WTC11 (cell line): ENCODE measurements around the gene SMURF1. TPM values are rescaled to one million over a fixed set of nuclear protein-coding genes. Genes with fewer than 3 reads are reported as not detected.

Source experiments
- ATAC-seq: fragments of 200-7000 bp; cut with Tn5 transposase; 2 replicates; pipeline ENCODE4 v1.10.0; 2021; ENCODE audit warnings: mild to moderate bottlenecking, moderate library complexity
- CTCF ChIA-PET: fragments of 300-600 bp; sonication (Branson Sonifier 250); formaldehyde crosslinking; loops from one replicate; lab custom pipeline; 2021; ENCODE audit warnings: antibody characterized with exemption; lab: Charles Lee
- POLR2A ChIA-PET: fragments of 350-600 bp; sonication (Branson Sonifier 250); formaldehyde crosslinking; loops from one replicate; lab custom pipeline; 2021; ENCODE audit warnings: antibody characterized with exemption; lab: Charles Lee
- DNase-seq: peaks from one replicate; pipeline ENCODE4 v3.0.0; 2021; ENCODE audit warnings: low spot score
- H3K27ac Mint-ChIP-seq: 2 replicates; pipeline ENCODE4 v1.8.0; 2021; ENCODE audit warnings: mixed read lengths
- H3K27me3 Mint-ChIP-seq: 2 replicates; pipeline ENCODE4 v1.8.0; 2021; ENCODE audit warnings: low read depth, mild to moderate bottlenecking, moderate library complexity, mixed read lengths
- H3K36me3 Mint-ChIP-seq: 2 replicates; pipeline ENCODE4 v1.8.0; 2021; ENCODE audit warnings: mixed read lengths
- H3K4me1 Mint-ChIP-seq: 2 replicates; pipeline ENCODE4 v1.8.0; 2022; ENCODE audit warnings: mixed read lengths
- H3K4me3 Mint-ChIP-seq: 2 replicates; pipeline ENCODE4 v1.8.0; 2021; ENCODE audit warnings: mild to moderate bottlenecking, moderate library complexity, mixed read lengths
- H3K9me3 Mint-ChIP-seq: 2 replicates; pipeline ENCODE4 v1.8.0; 2021; ENCODE audit warnings: mixed read lengths
- CREB1 ChIP-seq: sonication (generic); formaldehyde crosslinking; IDR thresholded peaks from 2 replicates; pipeline ENCODE4 v1.8.0; 2023; ENCODE audit warnings: mild to moderate bottlenecking, missing genetic modification reagents
- GTF2I ChIP-seq: fragments of 250-450 bp; sonication (Bioruptor Pico); conservative IDR thresholded peaks from 2 replicates; pipeline ENCODE4 v1.4.0; 2021; ENCODE audit warnings: mild to moderate bottlenecking
- SOX15 ChIP-seq: fragments of 250-450 bp; sonication (Bioruptor Pico); IDR thresholded peaks from 2 replicates; pipeline ENCODE4 v1.9.0; 2021; ENCODE audit warnings: mild to moderate bottlenecking
- SP1 ChIP-seq: sonication (generic); formaldehyde crosslinking; conservative IDR thresholded peaks from 2 replicates; pipeline ENCODE4 v1.8.1; 2022; ENCODE audit warnings: missing genetic modification reagents
- ZMAT4 ChIP-seq: fragments of 250-450 bp; sonication (Bioruptor Pico); IDR thresholded peaks from 2 replicates; pipeline ENCODE4 v1.9.0; 2021; ENCODE audit warnings: mild to moderate bottlenecking
- total RNA-seq: library from RNA; stranded (reverse); gene quantifications from 3 replicates; pipeline ENCODE4 v1.2.3, GENCODE V29; 2021
- TF ChIP-seq, protein P1 (sequence below): sonication (generic); formaldehyde crosslinking; IDR thresholded peaks from 2 replicates; pipeline ENCODE4 v1.8.0; 2023; ENCODE audit warnings: missing genetic modification reagents
- TF ChIP-seq, protein P2 (sequence below): sonication (generic); formaldehyde crosslinking; IDR thresholded peaks from 2 replicates; pipeline ENCODE4 v1.8.0; 2022; ENCODE audit warnings: missing genetic modification reagents
- TF ChIP-seq, protein P3 (sequence below): sonication (generic); formaldehyde crosslinking; IDR thresholded peaks from 2 replicates; pipeline ENCODE4 v1.8.0; 2022; ENCODE audit warnings: mild to moderate bottlenecking, missing genetic modification reagents
- TF ChIP-seq, protein P4 (sequence below): sonication (generic); formaldehyde crosslinking; IDR thresholded peaks from 2 replicates; pipeline ENCODE4 v1.8.0; 2023; ENCODE audit warnings: missing genetic modification reagents, mild to moderate bottlenecking, borderline replicate concordance

Gene SMURF1
- total RNA-seq, 1 experiment from 2014 or later: 23.2 TPM

- no peak for DNase-seq
- no peak overlapping the region for H3K27ac Mint-ChIP-seq
- no peaks in the 10 kb centered on the region for H3K4me1 Mint-ChIP-seq
- no peaks in the 10 kb centered on the region for H3K27me3 Mint-ChIP-seq
- ChIA-PET CTCF (interaction anchor here (1.9 kb wide), 1 partner anchor 24 kb away, joined by 5 read pairs; no protein-coding TSS in a partner anchor), POLR2A (no interaction called here)
- H3K36me3 Mint-ChIP-seq: peaks cover 69% of the 10 kb centered on the region
- no peak overlapping the region for H3K4me3 Mint-ChIP-seq
- H3K9me3 Mint-ChIP-seq: no peaks in the 10 kb centered on the region
- ATAC-seq: no peak
- TF ChIP-seq, protein P1, sequence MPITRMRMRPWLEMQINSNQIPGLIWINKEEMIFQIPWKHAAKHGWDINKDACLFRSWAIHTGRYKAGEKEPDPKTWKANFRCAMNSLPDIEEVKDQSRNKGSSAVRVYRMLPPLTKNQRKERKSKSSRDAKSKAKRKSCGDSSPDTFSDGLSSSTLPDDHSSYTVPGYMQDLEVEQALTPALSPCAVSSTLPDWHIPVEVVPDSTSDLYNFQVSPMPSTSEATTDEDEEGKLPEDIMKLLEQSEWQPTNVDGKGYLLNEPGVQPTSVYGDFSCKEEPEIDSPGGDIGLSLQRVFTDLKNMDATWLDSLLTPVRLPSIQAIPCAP (CRISPR knock-in tag): no peak
- TF ChIP-seq, protein P2, sequence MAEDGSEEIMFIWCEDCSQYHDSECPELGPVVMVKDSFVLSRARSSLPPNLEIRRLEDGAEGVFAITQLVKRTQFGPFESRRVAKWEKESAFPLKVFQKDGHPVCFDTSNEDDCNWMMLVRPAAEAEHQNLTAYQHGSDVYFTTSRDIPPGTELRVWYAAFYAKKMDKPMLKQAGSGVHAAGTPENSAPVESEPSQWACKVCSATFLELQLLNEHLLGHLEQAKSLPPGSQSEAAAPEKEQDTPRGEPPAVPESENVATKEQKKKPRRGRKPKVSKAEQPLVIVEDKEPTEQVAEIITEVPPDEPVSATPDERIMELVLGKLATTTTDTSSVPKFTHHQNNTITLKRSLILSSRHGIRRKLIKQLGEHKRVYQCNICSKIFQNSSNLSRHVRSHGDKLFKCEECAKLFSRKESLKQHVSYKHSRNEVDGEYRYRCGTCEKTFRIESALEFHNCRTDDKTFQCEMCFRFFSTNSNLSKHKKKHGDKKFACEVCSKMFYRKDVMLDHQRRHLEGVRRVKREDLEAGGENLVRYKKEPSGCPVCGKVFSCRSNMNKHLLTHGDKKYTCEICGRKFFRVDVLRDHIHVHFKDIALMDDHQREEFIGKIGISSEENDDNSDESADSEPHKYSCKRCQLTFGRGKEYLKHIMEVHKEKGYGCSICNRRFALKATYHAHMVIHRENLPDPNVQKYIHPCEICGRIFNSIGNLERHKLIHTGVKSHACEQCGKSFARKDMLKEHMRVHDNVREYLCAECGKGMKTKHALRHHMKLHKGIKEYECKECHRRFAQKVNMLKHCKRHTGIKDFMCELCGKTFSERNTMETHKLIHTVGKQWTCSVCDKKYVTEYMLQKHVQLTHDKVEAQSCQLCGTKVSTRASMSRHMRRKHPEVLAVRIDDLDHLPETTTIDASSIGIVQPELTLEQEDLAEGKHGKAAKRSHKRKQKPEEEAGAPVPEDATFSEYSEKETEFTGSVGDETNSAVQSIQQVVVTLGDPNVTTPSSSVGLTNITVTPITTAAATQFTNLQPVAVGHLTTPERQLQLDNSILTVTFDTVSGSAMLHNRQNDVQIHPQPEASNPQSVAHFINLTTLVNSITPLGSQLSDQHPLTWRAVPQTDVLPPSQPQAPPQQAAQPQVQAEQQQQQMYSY (CRISPR knock-in tag): no peak
- TF ChIP-seq SOX15 (CRISPR knock-in tag): no peak
- TF ChIP-seq SP1 (CRISPR knock-in tag): no peak
- TF ChIP-seq, protein P3, sequence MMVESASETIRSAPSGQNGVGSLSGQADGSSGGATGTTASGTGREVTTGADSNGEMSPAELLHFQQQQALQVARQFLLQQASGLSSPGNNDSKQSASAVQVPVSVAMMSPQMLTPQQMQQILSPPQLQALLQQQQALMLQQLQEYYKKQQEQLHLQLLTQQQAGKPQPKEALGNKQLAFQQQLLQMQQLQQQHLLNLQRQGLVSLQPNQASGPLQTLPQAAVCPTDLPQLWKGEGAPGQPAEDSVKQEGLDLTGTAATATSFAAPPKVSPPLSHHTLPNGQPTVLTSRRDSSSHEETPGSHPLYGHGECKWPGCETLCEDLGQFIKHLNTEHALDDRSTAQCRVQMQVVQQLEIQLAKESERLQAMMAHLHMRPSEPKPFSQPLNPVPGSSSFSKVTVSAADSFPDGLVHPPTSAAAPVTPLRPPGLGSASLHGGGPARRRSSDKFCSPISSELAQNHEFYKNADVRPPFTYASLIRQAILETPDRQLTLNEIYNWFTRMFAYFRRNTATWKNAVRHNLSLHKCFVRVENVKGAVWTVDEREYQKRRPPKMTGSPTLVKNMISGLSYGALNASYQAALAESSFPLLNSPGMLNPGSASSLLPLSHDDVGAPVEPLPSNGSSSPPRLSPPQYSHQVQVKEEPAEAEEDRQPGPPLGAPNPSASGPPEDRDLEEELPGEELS (CRISPR knock-in tag): no peak
These were observed 130.4 kb downstream of the SMURF1 start for GRCh38 chr7:99013266-99014112.

GRCh38 chr7:99012722-99013121 is 131.2 kb downstream of the SMURF1 start:
- ATAC-seq (no peak), DNase-seq (no peak)
- no peaks in the 10 kb centered on the region for H3K9me3 Mint-ChIP-seq
- H3K36me3 Mint-ChIP-seq: peaks cover 69% of the 10 kb centered on the region
- no peak overlapping the region for H3K4me3 Mint-ChIP-seq
- TF ChIP-seq, protein P4, sequence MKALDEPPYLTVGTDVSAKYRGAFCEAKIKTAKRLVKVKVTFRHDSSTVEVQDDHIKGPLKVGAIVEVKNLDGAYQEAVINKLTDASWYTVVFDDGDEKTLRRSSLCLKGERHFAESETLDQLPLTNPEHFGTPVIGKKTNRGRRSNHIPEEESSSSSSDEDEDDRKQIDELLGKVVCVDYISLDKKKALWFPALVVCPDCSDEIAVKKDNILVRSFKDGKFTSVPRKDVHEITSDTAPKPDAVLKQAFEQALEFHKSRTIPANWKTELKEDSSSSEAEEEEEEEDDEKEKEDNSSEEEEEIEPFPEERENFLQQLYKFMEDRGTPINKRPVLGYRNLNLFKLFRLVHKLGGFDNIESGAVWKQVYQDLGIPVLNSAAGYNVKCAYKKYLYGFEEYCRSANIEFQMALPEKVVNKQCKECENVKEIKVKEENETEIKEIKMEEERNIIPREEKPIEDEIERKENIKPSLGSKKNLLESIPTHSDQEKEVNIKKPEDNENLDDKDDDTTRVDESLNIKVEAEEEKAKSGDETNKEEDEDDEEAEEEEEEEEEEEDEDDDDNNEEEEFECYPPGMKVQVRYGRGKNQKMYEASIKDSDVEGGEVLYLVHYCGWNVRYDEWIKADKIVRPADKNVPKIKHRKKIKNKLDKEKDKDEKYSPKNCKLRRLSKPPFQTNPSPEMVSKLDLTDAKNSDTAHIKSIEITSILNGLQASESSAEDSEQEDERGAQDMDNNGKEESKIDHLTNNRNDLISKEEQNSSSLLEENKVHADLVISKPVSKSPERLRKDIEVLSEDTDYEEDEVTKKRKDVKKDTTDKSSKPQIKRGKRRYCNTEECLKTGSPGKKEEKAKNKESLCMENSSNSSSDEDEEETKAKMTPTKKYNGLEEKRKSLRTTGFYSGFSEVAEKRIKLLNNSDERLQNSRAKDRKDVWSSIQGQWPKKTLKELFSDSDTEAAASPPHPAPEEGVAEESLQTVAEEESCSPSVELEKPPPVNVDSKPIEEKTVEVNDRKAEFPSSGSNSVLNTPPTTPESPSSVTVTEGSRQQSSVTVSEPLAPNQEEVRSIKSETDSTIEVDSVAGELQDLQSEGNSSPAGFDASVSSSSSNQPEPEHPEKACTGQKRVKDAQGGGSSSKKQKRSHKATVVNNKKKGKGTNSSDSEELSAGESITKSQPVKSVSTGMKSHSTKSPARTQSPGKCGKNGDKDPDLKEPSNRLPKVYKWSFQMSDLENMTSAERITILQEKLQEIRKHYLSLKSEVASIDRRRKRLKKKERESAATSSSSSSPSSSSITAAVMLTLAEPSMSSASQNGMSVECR: no peak
- TF ChIP-seq GTF2I (CRISPR knock-in tag): no peak
- no peak for TF ChIP-seq ZMAT4 (CRISPR knock-in tag)
- TF ChIP-seq CREB1 (CRISPR knock-in tag): no peak
- no peak overlapping the region for H3K27ac Mint-ChIP-seq
- H3K4me1 Mint-ChIP-seq: no peaks in the 10 kb centered on the region
- H3K27me3 Mint-ChIP-seq: no peaks in the 10 kb centered on the region
- CTCF ChIA-PET: interaction anchor here (1.9 kb wide), 1 partner anchor 24 kb away, joined by 5 read pairs; no protein-coding TSS in a partner anchor
- POLR2A ChIA-PET: no interaction called here
